Middle frontal gyrus (tissue), 1 donor: Measurements from ENCODE around the gene CACNA2D4.

Experiments used
- DNase-seq: peaks from one replicate; pipeline ENCODE4 v3.0.0-alpha.2; 2015; ENCODE audit warnings: low spot score; ENCODE audit errors: extremely low spot score

The CACNA2D4 gene

DNA sequence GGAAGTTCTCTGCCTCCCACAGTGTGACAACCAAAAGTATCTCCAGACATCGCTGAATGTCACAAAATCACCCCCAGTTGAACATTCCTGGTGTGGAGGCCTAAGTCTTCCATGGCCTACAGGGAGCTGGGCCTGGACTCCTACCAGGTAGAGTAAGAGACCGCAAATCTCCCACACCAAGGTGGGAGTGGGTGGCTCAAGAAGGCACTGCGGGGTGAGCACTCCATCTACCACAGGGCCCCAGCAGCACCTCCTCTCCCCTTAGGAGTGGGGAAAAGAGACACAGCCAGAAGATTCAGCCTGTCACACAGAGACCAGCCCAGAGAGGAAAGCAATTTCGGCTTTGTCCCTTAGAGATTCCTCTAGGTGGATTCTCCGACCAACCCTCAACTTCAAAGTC, 72.6 kb downstream of the CACNA2D4 start:
- DNase-seq: no peak

DNA sequence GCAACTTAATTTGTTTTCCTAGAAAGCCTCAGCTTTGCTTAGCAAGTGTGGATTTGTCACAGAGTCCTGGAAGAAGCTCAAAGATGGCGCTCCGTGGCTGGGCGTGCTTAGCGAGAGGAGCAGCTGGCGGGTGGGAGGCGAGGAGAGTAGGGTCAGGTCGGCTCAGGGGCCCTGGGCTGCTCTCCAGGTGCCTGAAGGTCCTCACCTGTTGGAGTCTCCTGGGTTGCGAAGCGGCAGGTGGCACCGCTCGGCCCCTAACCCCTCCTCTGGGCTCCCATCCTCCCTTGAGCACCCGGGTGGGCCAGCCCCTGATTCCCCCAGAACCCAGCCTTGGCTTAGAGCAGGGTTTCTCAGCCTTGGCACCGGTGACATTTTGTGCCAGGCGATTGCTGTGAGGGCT, 73.0 kb downstream of the CACNA2D4 start:
- no peak for DNase-seq

DNA sequence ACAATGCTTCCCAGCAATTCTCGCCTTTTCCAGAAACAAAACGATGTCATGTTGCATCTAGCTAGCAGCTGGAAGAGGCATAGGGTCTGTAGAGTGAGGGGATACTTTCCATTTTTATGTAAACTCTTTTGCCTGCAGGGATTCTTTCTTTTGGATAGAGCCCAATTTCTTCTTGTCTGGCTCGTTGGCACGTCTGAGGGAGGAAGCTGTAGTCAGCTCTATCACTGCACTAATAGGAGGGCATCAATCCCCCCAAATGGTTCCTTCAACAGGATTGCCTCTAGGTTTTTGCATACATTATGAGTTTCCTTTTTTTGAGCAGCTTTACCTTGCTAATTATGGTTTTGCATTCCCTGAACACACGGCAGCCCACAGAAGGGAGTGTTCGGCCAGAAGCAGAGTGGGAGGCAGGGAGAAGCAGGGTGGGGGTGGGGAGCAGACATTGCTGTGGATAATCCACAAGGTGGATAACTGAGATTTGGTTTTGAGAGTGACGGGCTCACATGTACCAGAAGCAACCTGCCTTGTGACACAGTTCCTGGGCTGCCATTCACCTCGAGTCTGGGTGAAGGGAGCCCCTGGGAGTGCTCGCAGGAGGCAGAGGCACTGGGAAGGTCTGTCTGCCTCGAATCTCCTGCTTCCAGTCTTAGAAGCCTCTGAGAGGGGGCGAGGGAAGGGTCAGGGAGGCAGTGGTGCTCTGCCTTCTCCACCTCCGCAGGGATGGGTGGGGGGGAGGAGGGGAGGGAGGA, 73.6 kb downstream of the CACNA2D4 start:
- no peak for DNase-seq

DNA sequence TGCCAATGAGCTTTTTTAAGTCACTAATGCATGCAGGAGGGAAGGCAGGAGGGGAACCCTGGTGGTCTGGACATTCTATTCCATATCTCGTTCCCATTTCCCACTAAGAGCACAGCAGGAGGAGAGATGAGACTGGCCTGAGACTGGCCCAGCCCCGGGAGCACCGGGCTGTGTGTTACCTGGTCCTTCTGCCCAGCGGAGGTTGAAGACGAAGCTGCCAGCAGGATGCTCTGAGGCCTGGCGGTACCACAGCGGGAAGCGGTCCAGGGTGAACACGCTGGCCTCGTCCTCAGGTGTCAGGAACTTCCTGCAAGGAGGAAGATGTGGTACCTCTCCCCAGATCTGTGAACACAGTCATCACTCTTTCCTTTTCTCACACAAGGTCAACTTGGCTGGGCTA, 74.2 kb downstream of the CACNA2D4 start:
- no peak for DNase-seq

DNA sequence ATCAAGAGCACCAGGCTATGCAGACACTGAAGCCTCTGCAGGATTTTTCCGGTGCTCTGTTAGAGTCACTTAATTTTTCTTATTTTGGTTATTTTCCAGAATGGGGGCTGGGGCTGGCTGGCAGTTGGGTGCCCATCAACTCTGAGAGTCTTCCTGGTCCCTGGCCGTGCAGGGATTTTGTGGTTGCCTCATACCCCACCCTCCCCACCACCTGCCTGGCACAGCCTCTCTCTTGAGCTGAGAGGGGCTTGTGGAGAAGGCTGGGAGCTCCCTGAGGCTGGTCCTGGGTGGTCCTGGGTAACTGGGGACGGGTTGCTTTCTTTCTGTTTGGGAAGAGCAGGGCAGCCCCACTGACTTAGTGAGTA, 74.8 kb downstream of the CACNA2D4 start:
- DNase-seq: no peak

DNA sequence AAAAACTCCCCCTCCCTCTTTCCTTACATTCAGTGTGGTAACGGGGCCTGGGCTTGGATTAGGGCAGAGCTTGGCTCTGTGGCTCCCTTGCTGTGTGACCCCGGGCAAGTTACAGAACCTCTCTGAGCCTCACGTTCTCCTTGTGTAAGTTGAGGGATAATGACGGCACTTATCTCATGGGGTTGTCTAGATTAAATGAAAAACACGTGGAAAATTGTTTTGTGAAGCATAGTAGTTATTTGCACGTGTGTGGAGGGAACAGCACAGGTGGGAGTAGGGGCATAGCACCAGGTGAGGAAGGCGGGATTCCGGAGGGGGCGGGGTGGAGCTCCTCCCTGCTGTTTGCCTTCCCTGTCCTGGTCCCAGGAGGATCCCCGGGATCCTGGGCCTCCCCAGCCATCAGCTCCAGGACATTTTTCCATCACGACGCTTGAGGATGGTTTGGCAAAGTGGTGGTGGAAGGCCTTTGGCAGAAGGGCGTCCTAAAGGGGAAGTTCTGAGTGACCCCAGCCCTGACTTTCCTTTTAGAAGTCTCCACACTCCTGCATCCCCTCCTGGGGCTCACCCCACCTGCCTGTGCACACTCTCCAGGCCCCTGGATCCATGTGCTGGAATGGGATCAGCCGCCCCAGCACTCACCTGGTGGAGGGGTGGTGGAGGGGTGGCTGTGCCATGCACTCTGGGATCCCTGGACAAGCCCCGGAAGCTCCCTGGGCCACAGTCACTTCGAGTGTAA, 75.4 kb downstream of the CACNA2D4 start:
- no peak for DNase-seq

DNA sequence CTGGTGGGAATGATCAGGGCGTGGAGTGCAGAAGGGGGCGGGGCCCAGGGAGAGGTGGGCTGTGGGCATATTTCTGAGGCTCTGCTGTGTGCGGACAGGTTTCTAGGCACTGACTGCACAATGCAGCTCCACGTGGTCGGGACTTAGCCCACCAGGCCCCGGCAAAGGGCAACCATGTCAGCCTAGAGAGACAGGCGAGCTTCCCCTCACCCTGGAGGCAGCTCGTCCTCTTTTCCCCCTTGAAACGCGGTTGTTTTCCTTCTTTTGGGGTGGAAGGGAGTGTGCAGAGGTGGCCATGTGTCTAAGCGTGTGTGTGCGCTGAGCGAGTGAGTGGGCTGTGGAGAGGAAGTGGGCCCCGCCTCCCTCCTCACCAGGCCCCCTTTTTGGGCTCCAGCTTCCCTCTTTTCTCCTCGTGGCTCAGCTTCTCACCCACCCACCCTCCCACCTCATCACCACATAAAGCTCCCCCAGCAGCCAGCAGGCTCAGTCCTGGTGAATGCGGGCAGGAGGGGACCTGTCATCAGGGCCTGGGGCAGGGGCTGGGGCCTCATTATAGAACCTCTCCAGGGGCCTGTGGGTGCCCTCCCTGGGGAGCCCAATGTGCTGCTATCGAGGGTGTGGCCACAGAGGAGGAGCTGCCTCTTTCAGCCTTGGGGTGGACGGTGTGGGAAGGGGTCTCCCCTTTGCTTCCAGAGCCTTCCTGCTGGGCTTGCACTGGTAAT, 76.1 kb downstream of the CACNA2D4 start:
- DNase-seq: no peak

DNA sequence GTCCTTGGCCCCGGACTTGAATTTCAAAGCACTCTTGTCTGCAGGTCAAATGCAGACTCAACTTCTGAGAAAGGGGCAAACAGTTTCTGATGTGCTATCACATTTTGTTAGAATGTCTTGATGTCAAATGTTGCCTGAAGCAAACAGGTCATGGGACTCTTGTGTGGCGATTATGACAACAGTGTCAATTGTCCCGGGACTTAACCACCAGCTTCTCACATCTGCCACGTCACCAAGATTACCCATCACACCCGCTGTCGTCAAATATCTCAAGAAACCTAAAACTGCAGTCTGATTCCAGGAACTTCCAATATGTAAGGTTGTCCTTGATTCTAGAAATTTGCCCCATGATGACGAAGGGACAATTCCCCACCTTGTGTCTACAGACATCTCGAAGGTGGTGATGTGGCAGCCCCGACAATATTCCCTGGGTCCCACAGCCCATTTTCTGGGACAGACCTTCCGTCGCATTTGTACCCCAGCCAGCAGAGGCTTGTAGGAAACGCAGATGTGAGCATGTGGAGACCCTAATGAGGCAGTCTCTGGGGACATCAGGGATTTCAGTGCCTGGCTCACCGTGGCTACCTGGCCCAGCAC, 76.8 kb downstream of the CACNA2D4 start:
- DNase-seq: no peak

DNA sequence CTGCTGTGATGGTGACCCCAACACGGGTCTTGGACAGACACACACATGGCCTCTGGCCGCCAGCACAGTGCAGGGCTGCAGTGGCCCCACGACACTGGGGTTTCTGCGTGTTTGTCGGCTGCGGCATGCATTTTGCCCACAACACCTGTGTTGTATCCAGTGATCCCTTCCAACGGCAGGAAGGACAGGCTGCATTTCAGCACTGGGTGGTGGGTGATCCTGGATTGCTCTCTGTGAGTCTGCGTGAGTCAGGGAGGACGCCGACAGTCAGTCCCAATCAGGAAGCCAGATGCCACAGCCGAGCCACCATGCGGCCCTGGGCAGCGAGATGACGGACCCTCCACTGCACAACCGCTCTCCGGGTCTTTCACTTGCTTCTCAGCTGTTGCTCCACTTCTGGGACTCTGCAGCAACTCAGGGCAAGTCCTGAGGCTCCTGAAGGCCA, 77.4 kb downstream of the CACNA2D4 start:
- DNase-seq: no peak

DNA sequence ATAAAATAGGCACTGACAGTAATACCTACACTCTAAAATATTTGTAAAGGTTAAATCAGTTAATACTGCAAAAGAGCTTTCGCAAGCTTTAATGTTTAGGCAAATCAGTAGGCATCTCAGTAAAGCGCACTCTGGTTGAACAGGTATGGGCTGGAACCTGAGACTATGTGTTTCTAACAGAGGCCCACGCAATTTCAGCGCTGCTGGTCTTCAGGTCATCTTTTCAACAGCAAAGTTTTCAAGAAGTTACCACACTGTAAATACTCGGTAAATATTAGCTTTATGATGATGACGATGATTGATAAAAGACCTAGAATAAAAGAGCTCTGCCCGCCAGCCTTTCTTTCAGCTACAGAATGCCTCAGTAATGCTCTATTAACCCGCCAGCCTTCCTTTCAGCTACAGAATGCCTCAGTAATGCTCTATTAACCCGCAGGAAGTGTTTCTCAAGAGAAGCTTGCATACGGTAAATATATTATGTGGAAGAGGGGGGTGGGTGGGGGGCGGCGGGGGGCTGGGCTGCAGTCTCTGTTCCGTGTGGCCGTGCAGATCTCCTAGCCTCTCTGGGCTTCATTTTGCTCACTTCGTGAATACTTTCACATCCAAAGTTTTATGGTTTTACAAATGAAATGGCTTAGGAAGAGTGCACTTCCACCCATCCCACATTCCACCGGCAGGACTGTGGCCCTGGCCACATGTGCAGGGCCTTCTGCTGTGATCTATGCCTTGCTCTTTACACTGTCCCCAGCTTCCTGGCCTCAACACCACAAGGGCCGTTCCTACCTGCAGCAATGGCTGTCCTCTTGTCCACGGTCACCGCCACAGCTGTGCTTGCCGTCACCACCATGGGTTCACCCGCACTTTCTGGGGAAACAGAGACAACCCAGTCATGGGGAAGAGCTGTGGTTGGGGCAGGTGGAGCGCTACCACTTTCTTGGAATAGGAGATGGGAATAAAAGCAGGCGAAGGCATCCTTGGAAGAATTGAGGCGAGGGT, 78.2 kb downstream of the CACNA2D4 start:
- DNase-seq: no peak

DNA sequence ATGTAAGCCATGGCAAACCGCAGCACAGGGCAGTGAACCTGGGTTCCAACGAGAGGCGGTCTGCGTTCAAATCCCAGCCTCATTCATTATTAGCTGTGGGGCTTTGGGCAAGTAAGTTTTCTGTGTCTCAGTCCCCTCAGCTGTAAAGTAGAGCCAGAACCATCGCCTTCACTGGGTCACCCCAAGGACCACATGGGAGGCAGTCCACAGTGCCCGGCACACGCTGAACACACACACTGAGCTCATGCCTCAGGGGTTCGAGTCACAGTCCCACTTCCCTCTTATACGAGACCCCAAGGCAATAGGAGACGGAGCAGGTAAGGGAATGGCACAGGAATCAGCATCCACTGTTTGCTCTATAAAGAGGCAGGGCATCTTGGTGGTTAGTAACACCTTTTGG, 79.0 kb downstream of the CACNA2D4 start:
- DNase-seq: no peak

DNA sequence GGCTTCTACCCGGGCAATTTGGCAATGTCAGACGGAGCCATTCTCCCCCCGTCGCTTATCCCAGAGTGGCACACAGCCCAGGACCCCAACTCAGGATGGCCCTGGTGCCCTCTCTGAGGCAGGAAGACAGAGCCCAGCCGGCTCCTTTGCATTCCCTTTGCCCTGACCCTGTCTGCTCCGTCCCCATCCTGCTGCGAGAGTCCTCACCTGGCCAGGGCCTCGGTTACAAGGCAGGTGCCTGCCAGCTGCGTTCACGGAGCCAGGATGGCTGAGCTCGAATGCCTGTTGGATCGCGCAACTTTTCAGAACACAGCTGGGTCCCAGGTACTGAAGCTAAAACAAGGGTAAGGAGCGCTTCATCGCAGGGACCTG, 79.5 kb downstream of the CACNA2D4 start:
- no peak for DNase-seq

DNA sequence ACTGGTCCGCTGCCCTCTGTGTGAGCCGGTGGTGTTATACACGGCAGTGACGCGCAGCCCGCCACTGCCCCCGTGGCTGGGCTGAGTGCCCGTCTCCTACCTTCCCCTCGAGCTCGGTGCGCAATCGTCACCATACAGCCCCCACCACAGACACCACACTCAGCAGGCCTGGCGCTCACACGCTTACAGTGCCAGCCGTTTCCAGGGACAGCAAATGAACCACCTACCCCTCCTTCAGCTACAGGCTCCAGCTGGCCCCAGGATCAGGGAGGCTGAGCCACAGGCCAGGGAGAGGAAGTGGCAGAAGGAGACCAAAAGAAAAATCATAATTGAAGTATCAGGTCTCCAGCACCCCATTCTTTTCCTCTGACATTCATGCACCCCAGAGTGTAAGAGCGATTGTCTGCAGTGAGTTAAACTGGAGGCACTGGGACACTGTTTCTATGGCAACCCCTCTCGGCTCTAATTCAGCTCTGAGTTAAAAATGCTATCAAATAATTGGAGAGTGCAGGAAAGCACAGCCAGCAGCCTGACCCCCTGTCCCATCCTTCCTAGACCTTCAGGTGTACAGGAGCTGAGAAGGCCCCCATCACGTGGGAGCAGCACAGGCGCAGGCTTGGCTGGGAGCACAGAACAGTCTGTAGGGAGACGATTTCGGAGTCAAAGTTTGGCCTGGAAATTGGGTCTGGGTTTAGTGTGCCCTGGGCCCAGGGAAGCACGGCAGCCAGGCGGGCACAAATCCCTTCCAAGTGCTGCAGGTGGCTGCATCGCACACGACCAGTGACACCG, 80.1 kb downstream of the CACNA2D4 start:
- peak; percentile 27 for DNase-seq

DNA sequence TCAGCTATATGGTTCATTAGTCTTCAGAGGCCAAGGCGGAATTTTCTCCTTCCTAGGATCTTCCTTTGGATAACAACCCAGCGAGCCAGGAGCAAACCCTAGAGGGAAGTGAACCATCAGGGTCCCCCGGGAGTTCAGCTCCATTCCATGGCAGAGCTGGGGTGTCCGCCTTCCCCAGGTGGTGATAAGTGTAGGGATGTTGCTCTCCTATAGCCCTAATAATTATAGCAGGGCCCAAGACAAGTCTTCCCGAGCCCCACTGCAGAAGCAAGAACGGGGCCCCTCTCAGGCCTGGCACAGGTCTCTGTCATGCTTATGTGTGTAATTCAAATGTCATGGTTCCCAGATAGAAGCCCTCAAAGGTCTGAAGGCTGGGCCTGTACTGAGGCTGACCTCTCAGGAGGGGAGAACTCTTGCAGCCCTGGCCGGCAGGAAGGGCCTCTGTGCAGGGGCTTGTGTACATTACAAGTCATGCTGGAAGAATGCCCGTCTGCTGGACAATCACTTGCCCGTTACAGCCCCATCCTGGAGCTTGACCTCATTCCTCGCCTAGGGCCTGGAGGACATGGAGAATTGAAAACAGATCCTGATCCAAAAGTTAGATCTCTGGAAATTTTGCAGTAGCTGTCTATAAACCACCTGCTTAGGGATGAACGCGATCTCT, 80.8 kb downstream of the CACNA2D4 start:
- no peak for DNase-seq

DNA sequence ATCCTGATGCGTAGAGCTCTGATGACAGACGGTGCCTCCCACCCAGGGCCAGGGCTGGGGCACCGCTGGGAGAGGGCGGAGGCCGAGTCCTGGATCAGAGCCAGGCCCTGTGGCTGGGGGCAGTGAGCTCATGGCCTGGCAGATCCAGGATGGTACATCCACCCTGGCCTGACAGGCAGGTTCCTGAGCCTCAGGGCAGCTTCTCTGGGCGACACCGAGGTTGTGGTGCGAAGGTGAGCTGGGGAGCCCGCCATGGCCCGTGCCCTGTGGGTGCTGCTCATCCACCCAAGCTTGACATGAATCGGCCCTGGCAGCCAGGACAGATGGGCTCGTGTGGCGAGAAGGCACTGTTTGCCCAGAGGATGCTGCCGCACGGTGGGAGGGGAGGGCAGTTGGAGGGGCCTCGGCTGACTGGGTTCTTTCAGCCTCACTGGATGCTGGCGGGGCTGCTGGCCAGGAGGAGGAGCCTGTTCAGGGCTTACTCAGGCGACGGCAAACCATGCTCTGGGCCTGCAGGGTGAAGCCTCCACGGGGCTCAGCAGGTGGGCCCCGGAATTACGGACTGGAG, 81.5 kb downstream of the CACNA2D4 start:
- DNase-seq: no peak

DNA sequence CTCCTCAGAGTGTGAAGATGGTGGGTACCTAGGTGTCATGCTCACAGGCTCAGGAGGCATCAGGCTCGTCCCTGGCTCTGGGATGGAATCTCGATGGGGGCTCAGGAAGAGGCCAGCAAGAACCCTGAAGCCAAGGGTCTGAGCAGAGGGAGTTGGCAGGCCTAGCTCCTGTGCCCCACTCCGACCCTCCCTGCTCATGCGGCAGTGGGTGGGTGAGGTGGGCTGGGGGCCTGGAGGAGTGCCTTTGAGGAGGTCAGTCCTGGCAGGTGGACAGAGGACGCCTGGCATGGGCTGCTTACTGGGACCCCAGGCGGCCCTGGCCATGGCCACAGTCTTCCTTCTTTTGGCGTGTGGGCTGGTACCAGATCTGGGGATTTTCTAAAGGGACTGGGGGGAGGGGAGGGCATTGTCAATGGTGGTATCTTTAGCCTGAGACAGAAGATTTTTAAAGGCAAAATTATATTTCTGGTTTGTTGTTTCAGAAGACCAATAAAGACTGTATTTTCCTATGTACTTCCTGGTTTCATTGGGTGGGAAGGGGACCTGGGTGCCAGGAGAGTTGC, 82.1 kb downstream of the CACNA2D4 start:
- DNase-seq: no peak

DNA sequence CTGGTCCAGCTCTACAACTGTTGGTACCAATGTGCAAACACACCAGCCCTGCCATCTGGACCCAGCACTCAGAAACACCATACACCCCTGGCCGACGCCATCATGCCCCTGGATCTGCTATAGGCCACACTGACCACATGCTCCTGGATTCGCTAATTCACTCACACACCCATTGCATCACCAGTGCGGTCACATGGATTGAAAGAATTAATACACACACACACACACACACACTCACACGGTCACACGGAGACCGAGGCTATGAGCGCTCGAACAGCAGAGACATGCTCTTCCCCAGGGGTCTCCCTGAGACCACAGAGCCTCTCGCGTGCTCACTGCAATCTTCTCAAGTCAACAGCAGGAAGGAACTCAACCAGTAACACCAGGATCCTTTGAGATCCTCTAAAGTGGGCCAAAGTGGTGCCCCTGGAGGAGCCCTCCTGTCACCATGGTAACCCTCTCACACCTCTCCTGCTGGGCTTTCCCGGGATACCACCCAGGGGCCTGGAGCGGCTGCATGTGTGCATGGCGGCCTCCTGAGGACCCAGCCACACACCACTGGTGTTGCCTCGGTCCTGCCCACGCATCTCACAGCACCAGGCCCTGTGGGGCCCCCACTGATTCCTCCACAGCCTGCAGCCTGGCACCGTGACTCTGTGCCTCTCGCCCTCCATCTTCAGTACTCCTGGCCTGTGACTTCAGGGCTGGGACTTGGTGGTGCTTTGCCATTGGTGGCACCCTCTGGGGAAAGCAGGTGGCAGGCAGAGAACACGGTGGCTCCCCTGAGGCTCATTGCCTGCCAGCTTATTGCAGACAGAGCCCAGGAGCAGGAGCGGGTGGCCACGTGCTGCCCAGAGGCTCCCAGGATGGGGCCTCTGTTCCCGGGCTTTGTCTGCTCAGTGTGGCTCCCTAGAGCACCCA, 83.0 kb downstream of the CACNA2D4 start:
- no peak for DNase-seq
